Sigmoid colon (tissue), 3 donors: ENCODE results near the gene SP3.

Experiments used
- POLR2A ChIP-seq, 2 donors: fragments of 450-650 bp; IDR thresholded peaks; one replicate each; pipeline ENCODE4 v1.6.1; 2016; ENCODE audit warnings: antibody characterized with exemption in 2 of 2, mild to moderate bottlenecking in 2 of 2, moderate library complexity in 2 of 2
- TF ChIP-seq, protein P1 (sequence below), 4 experiments: fragments of 450-650 bp in 3 of 4; fragments of 200-600 bp in 1 of 4; IDR thresholded peaks; one replicate each; pipeline ENCODE4 v1.5.1; 2016 to 2019; ENCODE audit warnings: antibody characterized with exemption in 4 of 4, mild to moderate bottlenecking in 3 of 4, moderate library complexity in 2 of 4

- no peak for TF ChIP-seq POLR2A (IDR thresholded peaks at IDR 0.05)
- TF ChIP-seq, protein P1, sequence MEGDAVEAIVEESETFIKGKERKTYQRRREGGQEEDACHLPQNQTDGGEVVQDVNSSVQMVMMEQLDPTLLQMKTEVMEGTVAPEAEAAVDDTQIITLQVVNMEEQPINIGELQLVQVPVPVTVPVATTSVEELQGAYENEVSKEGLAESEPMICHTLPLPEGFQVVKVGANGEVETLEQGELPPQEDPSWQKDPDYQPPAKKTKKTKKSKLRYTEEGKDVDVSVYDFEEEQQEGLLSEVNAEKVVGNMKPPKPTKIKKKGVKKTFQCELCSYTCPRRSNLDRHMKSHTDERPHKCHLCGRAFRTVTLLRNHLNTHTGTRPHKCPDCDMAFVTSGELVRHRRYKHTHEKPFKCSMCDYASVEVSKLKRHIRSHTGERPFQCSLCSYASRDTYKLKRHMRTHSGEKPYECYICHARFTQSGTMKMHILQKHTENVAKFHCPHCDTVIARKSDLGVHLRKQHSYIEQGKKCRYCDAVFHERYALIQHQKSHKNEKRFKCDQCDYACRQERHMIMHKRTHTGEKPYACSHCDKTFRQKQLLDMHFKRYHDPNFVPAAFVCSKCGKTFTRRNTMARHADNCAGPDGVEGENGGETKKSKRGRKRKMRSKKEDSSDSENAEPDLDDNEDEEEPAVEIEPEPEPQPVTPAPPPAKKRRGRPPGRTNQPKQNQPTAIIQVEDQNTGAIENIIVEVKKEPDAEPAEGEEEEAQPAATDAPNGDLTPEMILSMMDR (IDR thresholded peaks at IDR 0.05): no peak
These were observed 58.5 kb downstream of the SP3 start for GRCh38 chr2:173906626-173907025.
